ENCODE measurements around the gene ZNF219. TPM values are rescaled to one million over a fixed set of nuclear protein-coding genes. Genes with fewer than 3 reads are reported as not detected.

ZNF219 gene
- total and polyA plus RNA-seq, 10 of the 15 experiments (the other 5 are each of a cell fraction or from before 2014, with no cell fraction given), result 0.16 to 6.4 (median 1.9) TPM

DNA sequence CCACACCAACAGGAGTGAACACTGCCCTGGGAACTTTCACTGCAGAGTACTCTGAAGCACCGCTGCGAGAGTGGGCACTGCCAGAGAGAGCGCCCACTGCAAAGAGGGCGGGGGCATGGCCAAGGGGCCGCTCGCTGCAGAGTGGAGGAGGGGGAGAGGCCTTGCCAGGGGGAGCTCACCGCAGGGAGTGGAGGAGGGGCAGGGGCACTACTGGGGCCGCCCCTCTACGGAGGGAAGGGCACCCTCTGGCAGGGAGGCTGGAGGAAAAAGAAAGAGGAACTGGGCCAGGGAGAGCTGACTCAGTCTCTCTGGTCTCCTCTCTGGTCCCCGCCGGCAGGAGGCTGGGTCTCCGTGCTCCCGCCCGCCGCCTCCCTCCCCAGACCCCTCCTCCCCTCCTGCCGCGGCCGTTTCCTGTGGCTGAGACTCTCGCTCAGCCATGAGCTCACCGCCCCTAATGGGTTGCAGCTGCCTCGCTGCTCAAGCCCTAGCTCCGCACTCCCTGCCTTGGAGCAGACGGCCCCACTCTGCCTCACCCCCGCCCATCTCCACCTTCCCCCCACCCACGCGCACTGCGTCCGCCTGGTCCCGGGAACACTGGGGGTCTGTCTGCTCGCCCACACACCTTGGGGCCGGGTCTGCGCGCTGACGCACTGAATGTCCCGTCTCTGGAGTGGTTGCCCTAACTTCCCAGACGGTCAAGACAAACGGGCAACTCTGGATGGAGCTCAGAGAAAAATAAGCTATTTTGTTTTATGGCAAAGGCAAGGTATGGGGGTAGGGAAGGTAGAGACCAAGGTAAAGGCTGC, 27.0 kb downstream of the ZNF219 start (continued):
- TF ChIP-seq, protein P1, sequence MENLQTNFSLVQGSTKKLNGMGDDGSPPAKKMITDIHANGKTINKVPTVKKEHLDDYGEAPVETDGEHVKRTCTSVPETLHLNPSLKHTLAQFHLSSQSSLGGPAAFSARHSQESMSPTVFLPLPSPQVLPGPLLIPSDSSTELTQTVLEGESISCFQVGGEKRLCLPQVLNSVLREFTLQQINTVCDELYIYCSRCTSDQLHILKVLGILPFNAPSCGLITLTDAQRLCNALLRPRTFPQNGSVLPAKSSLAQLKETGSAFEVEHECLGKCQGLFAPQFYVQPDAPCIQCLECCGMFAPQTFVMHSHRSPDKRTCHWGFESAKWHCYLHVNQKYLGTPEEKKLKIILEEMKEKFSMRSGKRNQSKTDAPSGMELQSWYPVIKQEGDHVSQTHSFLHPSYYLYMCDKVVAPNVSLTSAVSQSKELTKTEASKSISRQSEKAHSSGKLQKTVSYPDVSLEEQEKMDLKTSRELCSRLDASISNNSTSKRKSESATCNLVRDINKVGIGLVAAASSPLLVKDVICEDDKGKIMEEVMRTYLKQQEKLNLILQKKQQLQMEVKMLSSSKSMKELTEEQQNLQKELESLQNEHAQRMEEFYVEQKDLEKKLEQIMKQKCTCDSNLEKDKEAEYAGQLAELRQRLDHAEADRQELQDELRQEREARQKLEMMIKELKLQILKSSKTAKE (IDR thresholded peaks at IDR 0.05; ENCODE audit: low read depth, poor library complexity, severe bottlenecking), result no peak
- TF ChIP-seq, protein P2, sequence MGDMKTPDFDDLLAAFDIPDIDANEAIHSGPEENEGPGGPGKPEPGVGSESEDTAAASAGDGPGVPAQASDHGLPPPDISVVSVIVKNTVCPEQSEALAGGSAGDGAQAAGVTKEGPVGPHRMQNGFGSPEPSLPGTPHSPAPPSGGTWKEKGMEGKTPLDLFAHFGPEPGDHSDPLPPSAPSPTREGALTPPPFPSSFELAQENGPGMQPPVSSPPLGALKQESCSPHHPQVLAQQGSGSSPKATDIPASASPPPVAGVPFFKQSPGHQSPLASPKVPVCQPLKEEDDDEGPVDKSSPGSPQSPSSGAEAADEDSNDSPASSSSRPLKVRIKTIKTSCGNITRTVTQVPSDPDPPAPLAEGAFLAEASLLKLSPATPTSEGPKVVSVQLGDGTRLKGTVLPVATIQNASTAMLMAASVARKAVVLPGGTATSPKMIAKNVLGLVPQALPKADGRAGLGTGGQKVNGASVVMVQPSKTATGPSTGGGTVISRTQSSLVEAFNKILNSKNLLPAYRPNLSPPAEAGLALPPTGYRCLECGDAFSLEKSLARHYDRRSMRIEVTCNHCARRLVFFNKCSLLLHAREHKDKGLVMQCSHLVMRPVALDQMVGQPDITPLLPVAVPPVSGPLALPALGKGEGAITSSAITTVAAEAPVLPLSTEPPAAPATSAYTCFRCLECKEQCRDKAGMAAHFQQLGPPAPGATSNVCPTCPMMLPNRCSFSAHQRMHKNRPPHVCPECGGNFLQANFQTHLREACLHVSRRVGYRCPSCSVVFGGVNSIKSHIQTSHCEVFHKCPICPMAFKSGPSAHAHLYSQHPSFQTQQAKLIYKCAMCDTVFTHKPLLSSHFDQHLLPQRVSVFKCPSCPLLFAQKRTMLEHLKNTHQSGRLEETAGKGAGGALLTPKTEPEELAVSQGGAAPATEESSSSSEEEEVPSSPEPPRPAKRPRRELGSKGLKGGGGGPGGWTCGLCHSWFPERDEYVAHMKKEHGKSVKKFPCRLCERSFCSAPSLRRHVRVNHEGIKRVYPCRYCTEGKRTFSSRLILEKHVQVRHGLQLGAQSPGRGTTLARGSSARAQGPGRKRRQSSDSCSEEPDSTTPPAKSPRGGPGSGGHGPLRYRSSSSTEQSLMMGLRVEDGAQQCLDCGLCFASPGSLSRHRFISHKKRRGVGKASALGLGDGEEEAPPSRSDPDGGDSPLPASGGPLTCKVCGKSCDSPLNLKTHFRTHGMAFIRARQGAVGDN (IDR thresholded peaks at IDR 0.05), result no peak
- TF ChIP-seq HDGF (IDR thresholded peaks at IDR 0.05) (0 out of 2 replicates have a peak, but pooled peaks have one; percentile 45), RUNX3 (IDR thresholded peaks at IDR 0.05; ENCODE audit: low read length) (peak; percentile 22; the same call in 1 of the 2 replicates), SPI1 (IDR thresholded peaks at IDR 0.05; ENCODE audit: borderline replicate concordance, insufficient read depth, low read depth, low read length) (peak; percentile 93), BACH1 (IDR thresholded peaks at IDR 0.05; ENCODE audit: borderline replicate concordance) (no peak), CBX3 (IDR thresholded peaks at IDR 0.05; ENCODE audit: borderline replicate concordance, low read depth) (no peak), FOXM1 (IDR thresholded peaks at IDR 0.05; ENCODE audit: low read depth, low read length) (no peak), IKZF2 (IDR thresholded peaks at IDR 0.05) (peak; percentile 39 to 40; a peak in 3 of 4 replicates)
